Panc1 (cell line): Measurements from ENCODE around the gene AGBL4. TPM values are rescaled to one million over a fixed set of nuclear protein-coding genes. Genes with fewer than 3 reads are reported as not detected.

Experiments used
- ATAC-seq: fragments of 200-7000 bp; cut with Tn5 transposase; 2 replicates; pipeline ENCODE4 v1.9.1; 2020; ENCODE audit warnings: mild to moderate bottlenecking, moderate library complexity
- BruUV-seq: library from RNA; stranded (reverse); fragments of 400-500 nt; replicated peaks from 2 replicates; lab custom pipeline; 2021; lab: Mats Ljungman, UMichigan
- CTCF ChIA-PET: fragments of 300-600 bp; sonication (Branson Sonifier 250); formaldehyde crosslinking; loops from one replicate; lab custom pipeline; 2022; ENCODE audit warnings: antibody characterized with exemption; lab: Charles Lee
- POLR2A ChIA-PET: fragments of 300-600 bp; sonication (Branson Sonifier 250); formaldehyde crosslinking; loops from one replicate; lab custom pipeline; 2022; ENCODE audit warnings: antibody characterized with exemption; lab: Charles Lee
- DNase-seq: peaks from one replicate; pipeline ENCODE4 v3.0.0-alpha.2; 2010; ENCODE audit warnings: low read depth, low spot score
- H3K27ac ChIP-seq: 2 replicates; pipeline ENCODE4 v1.5.1; 2011; ENCODE audit warnings: mild to moderate bottlenecking, low read length, inconsistent platforms
- H3K27me3 ChIP-seq: fragments of 200-500 bp; sonication (Bioruptor generic); 2 replicates; pipeline ENCODE4 v1.6.0; 2014; ENCODE audit warnings: low read length, inconsistent platforms; ENCODE audit not compliant: control insufficient read depth, insufficient read depth
- H3K36me3 ChIP-seq: fragments of 200-500 bp; sonication (Bioruptor generic); 2 replicates; pipeline ENCODE4 v1.5.1; 2014; ENCODE audit warnings: inconsistent platforms, mild to moderate bottlenecking, low read length, moderate library complexity; ENCODE audit not compliant: control insufficient read depth, insufficient read depth
- H3K4me1 ChIP-seq: 2 replicates; pipeline ENCODE4 v1.5.1; 2011; ENCODE audit warnings: inconsistent platforms, mild to moderate bottlenecking, low read length, moderate library complexity; ENCODE audit not compliant: control insufficient read depth, insufficient read depth
- H3K4me3 ChIP-seq, 2 experiments: 2 replicates each; pipeline ENCODE4 v1.5.1; 2011 to 2012; ENCODE audit warnings: low read depth in 2 of 2, low read length in 2 of 2, mild to moderate bottlenecking in 2 of 2, inconsistent platforms in 1 of 2, moderate library complexity in 1 of 2
- H3K9me3 ChIP-seq: fragments of 200-500 bp; sonication (Bioruptor generic); 2 replicates; pipeline ENCODE4 v1.5.1; 2014; ENCODE audit warnings: low read depth, mild to moderate bottlenecking, inconsistent platforms, low read length, moderate library complexity; ENCODE audit not compliant: control insufficient read depth, insufficient read depth
- CTCF ChIP-seq: fragments of 450-650 bp; IDR thresholded peaks from 2 replicates; pipeline ENCODE4 v1.5.1; 2017; ENCODE audit warnings: mild to moderate bottlenecking
- POLR2AphosphoS5 ChIP-seq: IDR thresholded peaks from 2 replicates; pipeline ENCODE4 v1.6.1; 2012; ENCODE audit warnings: mild to moderate bottlenecking, low read depth, low read length, moderate library complexity
- REST ChIP-seq, 2 experiments: IDR thresholded peaks; 2 replicates each; pipeline ENCODE4 v1.6.1; 2011 to 2012; ENCODE audit warnings: low read depth in 2 of 2, control low read depth in 1 of 2, low read length in 1 of 2, mild to moderate bottlenecking in 1 of 2, moderate library complexity in 1 of 2; ENCODE audit not compliant: insufficient read depth in 1 of 2
- SIN3A ChIP-seq: IDR thresholded peaks from 2 replicates; pipeline ENCODE4 v1.6.1; 2012; ENCODE audit warnings: low read depth, mild to moderate bottlenecking, low read length, moderate library complexity, borderline replicate concordance; ENCODE audit not compliant: insufficient read depth
- TCF7L2 ChIP-seq: IDR thresholded peaks from 2 replicates; pipeline ENCODE4 v1.6.1; 2011; ENCODE audit warnings: mild to moderate bottlenecking, low read depth, low read length, inconsistent platforms
- in situ Hi-C: cut with HindIII; loops from 2 replicates; pipeline ENCODE4 v1.10.0; 2016; ENCODE audit warnings: low sequenced_read_pairs, low pct_unique_long_range_greater_than_20kb
- intact Hi-C: fragments of 100-400 bp; cut with micrococcal nuclease; formaldehyde crosslinking; loops from one replicate; pipeline ENCODE4 v1.10.0; 2022; ENCODE audit not compliant: unreplicated experiment
- total RNA-seq: library from RNA; stranded (reverse); gene quantifications from one replicate; pipeline ENCODE4 v1.2.1, GENCODE V29; 2021; ENCODE audit not compliant: unreplicated experiment

AGBL4 gene
- total RNA-seq, 1 experiment from 2014 or later, result not detected

GRCh38 chr1:48810740-48811139, 1213.0 kb downstream of the AGBL4 start:
- intact Hi-C loops, result no loop called here

GRCh38 chr1:48808496-48808895, 1215.3 kb downstream of the AGBL4 start:
- TF ChIP-seq SIN3A (no peak), REST (IDR thresholded peaks at IDR 0.05; ENCODE audit: insufficient read depth in 1 of 2, low read depth in 2 of 2, low read length in 1 of 2) (no peak), TCF7L2 (no peak), POLR2AphosphoS5 (no peak), CTCF (no peak)
- in situ Hi-C loops (no loop called here), intact Hi-C loops (no loop called here)
- ChIA-PET CTCF (no interaction called here), POLR2A (no interaction called here)
- BruUV-seq, result no TSS peak
- Histone ChIP-seq H3K27me3 (no peaks in the 10 kb centered on the region), H3K4me3 (no peak overlapping the region), H3K9me3 (no peaks in the 10 kb centered on the region), H3K27ac (no peak overlapping the region), H3K36me3 (no peaks in the 10 kb centered on the region), H3K4me1 (no peaks in the 10 kb centered on the region)
- no peak for DNase-seq
- no peak for ATAC-seq

More at GRCh38 chr1:48810740-48811139, 1213.0 kb downstream of the AGBL4 start:
- in situ Hi-C loops, result no loop called here
- no peak for TF ChIP-seq POLR2AphosphoS5
- TF ChIP-seq CTCF, result no peak
- TF ChIP-seq REST (IDR thresholded peaks at IDR 0.05; ENCODE audit: insufficient read depth in 1 of 2, low read depth in 2 of 2, low read length in 1 of 2), result no peak
- TF ChIP-seq SIN3A, result no peak
- TF ChIP-seq TCF7L2, result no peak
- BruUV-seq, result no TSS peak
- no peak for ATAC-seq
- Histone ChIP-seq H3K9me3 (no peaks in the 10 kb centered on the region), H3K27me3 (no peaks in the 10 kb centered on the region), H3K4me1 (no peaks in the 10 kb centered on the region), H3K36me3 (no peaks in the 10 kb centered on the region), H3K27ac (no peak overlapping the region), H3K4me3 (no peak overlapping the region)
- CTCF ChIA-PET, result no interaction called here
- DNase-seq, result no peak
- POLR2A ChIA-PET, result no interaction called here
